OCI-LY3 (cell line): ENCODE results near the gene NEK11.

ENCODE experiments used
- H2AFZ ChIP-seq: fragments of 200-600, 300-600 bp; shearing (Covaris generic); 2 replicates; pipeline ENCODE4 v1.6.0; 2014; ENCODE audit warnings: antibody characterized with exemption, low read depth, low read length
- H3K27ac ChIP-seq: fragments of 200-600, 300-600 bp; sonication (generic); 2 replicates; pipeline ENCODE4 v1.5.1; 2014; ENCODE audit warnings: mild to moderate bottlenecking, low read length, moderate library complexity, mixed read lengths
- H3K27me3 ChIP-seq: fragments of 200-600, 300-600 bp; sonication (generic); 2 replicates; pipeline ENCODE4 v1.6.1; 2014; ENCODE audit warnings: low read depth, low read length, mixed read lengths
- H3K36me3 ChIP-seq: fragments of 200-600, 300-600 bp; sonication (generic); replicated peaks from 2 replicates; pipeline ENCODE3; 2014; ENCODE audit warnings: low read depth, low read length, mixed read lengths
- H3K4me1 ChIP-seq: fragments of 300-600, 200-600 bp; sonication (generic); 2 replicates; pipeline ENCODE4 v1.6.1; 2014; ENCODE audit warnings: low read length, mixed read lengths
- H3K4me2 ChIP-seq: fragments of 200-600, 300-600 bp; sonication (generic); 2 replicates; pipeline ENCODE4 v1.6.1; 2014; ENCODE audit warnings: low read length, mixed read lengths
- H3K4me3 ChIP-seq: fragments of 300-600, 200-600 bp; sonication (generic); 2 replicates; pipeline ENCODE4 v1.5.1; 2014; ENCODE audit warnings: antibody characterized with exemption, mild to moderate bottlenecking, low read length, moderate library complexity
- H3K79me2 ChIP-seq: fragments of 300-600, 200-600 bp; shearing (Covaris generic); 2 replicates; pipeline ENCODE4 v1.6.1; 2014; ENCODE audit warnings: mild to moderate bottlenecking, low read length, mixed read lengths
- H3K9ac ChIP-seq: fragments of 300-600, 200-600 bp; shearing (Covaris generic); 2 replicates; pipeline ENCODE4 v1.6.0; 2014; ENCODE audit warnings: mild to moderate bottlenecking, low read length, moderate library complexity
- H3K9me3 ChIP-seq: fragments of 200-600, 300-600 bp; shearing (Covaris generic); 2 replicates; pipeline ENCODE4 v1.6.1; 2014; ENCODE audit warnings: low read length, mixed read lengths; ENCODE audit not compliant: insufficient read depth
- H4K20me1 ChIP-seq: fragments of 200-600, 300-600 bp; sonication (generic); 2 replicates; pipeline ENCODE4 v1.6.1; 2016; ENCODE audit warnings: low read length, mixed read lengths; ENCODE audit not compliant: insufficient read depth
- CTCF ChIP-seq: fragments of 200-600, 300-600 bp; sonication (generic); IDR thresholded peaks from 2 replicates; pipeline ENCODE4 v1.5.1; 2014; ENCODE audit warnings: antibody characterized with exemption, low read length, low read depth
- EZH2phosphoT487 ChIP-seq: fragments of 200-600 bp; shearing (Covaris generic); IDR thresholded peaks from 2 replicates; pipeline ENCODE4 v1.6.1; 2018; ENCODE audit warnings: antibody characterized with exemption, mixed run types, low read depth

NEK11 gene

GRCh38 chr3:131217296-131217741 lies 190.6 kb downstream of the NEK11 start:
- no peak overlapping the region for H3K4me2 ChIP-seq
- H3K9me3 ChIP-seq: no peaks in the 10 kb centered on the region
- no peak overlapping the region for H3K9ac ChIP-seq
- H3K27me3 ChIP-seq: no peaks in the 10 kb centered on the region
- no peak for TF ChIP-seq CTCF
- TF ChIP-seq EZH2phosphoT487: no peak
- H3K79me2 ChIP-seq: no peaks in the 10 kb centered on the region
- no peaks in the 10 kb centered on the region for H4K20me1 ChIP-seq
- no peak overlapping the region for H2AFZ ChIP-seq
- no peak overlapping the region for H3K27ac ChIP-seq
- no peak overlapping the region for H3K4me3 ChIP-seq
- H3K36me3 ChIP-seq: no peaks in the 10 kb centered on the region
- peaks cover 9% of the 10 kb centered on the region for H3K4me1 ChIP-seq

- no peaks in the 10 kb centered on the region for H3K79me2 ChIP-seq
- H3K4me1 ChIP-seq: peaks cover 9% of the 10 kb centered on the region
- TF ChIP-seq CTCF: no peak
- no peak for TF ChIP-seq EZH2phosphoT487
- no peaks in the 10 kb centered on the region for H3K36me3 ChIP-seq
- H3K9ac ChIP-seq: no peak overlapping the region
- no peak overlapping the region for H3K4me3 ChIP-seq
- no peaks in the 10 kb centered on the region for H3K9me3 ChIP-seq
- H2AFZ ChIP-seq: no peak overlapping the region
- no peak overlapping the region for H3K4me2 ChIP-seq
- H4K20me1 ChIP-seq: no peaks in the 10 kb centered on the region
- H3K27me3 ChIP-seq: no peaks in the 10 kb centered on the region
- H3K27ac ChIP-seq: no peak overlapping the region
Observed at GRCh38 chr3:131218196-131218595, 191.5 kb downstream of the NEK11 start.

- Histone ChIP-seq H3K79me2 (no peaks in the 10 kb centered on the region), H3K9me3 (no peaks in the 10 kb centered on the region)
Observed at GRCh38 chr3:131221731-131222130, 195.1 kb downstream of the NEK11 start.

GRCh38 chr3:131222599-131222998 lies 195.9 kb downstream of the NEK11 start:
- Histone ChIP-seq H3K4me3 (no peak overlapping the region), H3K9ac (no peak overlapping the region), H3K36me3 (no peaks in the 10 kb centered on the region), H3K9me3 (no peaks in the 10 kb centered on the region), H4K20me1 (no peaks in the 10 kb centered on the region), H3K27me3 (no peaks in the 10 kb centered on the region), H3K4me2 (no peak overlapping the region), H3K27ac (no peak overlapping the region), H3K4me1 (0 out of 2 replicates have a peak, but pooled peaks cover 3% of the 10 kb centered on the region), H3K79me2 (no peaks in the 10 kb centered on the region), H2AFZ (no peak overlapping the region)
- TF ChIP-seq CTCF (no peak), EZH2phosphoT487 (no peak)

More at GRCh38 chr3:131221731-131222130, 195.1 kb downstream of the NEK11 start:
- H3K4me1 ChIP-seq: 0 out of 2 replicates have a peak, but pooled peaks cover 3% of the 10 kb centered on the region
- no peak overlapping the region for H3K27ac ChIP-seq
- no peaks in the 10 kb centered on the region for H4K20me1 ChIP-seq
- TF ChIP-seq EZH2phosphoT487: no peak
- no peak for TF ChIP-seq CTCF
- H2AFZ ChIP-seq: no peak overlapping the region
- H3K36me3 ChIP-seq: no peaks in the 10 kb centered on the region
- H3K4me3 ChIP-seq: no peak overlapping the region
- no peak overlapping the region for H3K9ac ChIP-seq
- no peaks in the 10 kb centered on the region for H3K27me3 ChIP-seq
- no peak overlapping the region for H3K4me2 ChIP-seq
